Ovary (tissue), 3 donors: ENCODE measurements around the gene SETD6.

ENCODE experiments used
- CTCF ChIP-seq, 3 donors: fragments of 450-650 bp in 2 of 3; fragments of 200-600 bp in 1 of 3; IDR thresholded peaks; one replicate each; pipeline versions ENCODE4 v1.5.1 to v1.8.0; 2016 to 2022; ENCODE audit warnings: antibody characterized with exemption in 3 of 3, mild to moderate bottlenecking in 1 of 3
- POLR2A ChIP-seq: fragments of 450-650 bp; IDR thresholded peaks from one replicate; pipeline ENCODE4 v1.6.1; 2017; ENCODE audit warnings: antibody characterized with exemption, mild to moderate bottlenecking, moderate library complexity
- donor health status: DM: no; HTN: no; CAD: no.

- no peak for TF ChIP-seq CTCF (IDR thresholded peaks at IDR 0.05)
- no peak for TF ChIP-seq POLR2A
Measured at GRCh38 chr16:58492735-58493134, 22.6 kb upstream of the SETD6 start.
